GM21423 (cell line): ENCODE results near the gene RAB8A.
"Not testable (repeated sequence)": the region's sequence is repeated elsewhere in the genome, so short reads cannot be mapped to it uniquely, and the experiment has no call there.

Experiments
- ATAC-seq: cut with Tn5 transposase; IDR thresholded peaks from one replicate; pipeline ENCODE4 v1.9.1; 2021; ENCODE audit warnings: mild to moderate bottlenecking, moderate library complexity; ENCODE audit not compliant: unreplicated experiment

The RAB8A gene

DNA sequence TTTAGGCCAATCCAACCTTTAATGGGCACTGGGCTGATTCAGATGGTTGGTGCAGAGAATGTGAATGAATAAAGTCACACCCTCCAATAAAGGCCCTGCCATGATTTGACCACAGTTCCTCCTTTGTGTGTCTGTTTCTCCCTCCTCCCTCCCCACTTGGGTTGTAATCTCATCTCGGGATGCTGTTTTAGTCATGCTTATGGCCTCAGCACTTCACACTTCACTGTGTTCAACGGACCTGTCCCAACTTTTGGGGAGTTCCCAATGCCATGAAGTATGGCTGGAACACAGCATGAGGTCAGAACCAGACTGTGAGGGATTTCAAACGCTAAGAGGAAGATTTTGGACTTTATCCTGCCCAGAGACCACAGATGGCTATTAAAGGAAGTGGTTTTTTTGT, 5.6 kb upstream of the RAB8A start:
- no peak for ATAC-seq

DNA sequence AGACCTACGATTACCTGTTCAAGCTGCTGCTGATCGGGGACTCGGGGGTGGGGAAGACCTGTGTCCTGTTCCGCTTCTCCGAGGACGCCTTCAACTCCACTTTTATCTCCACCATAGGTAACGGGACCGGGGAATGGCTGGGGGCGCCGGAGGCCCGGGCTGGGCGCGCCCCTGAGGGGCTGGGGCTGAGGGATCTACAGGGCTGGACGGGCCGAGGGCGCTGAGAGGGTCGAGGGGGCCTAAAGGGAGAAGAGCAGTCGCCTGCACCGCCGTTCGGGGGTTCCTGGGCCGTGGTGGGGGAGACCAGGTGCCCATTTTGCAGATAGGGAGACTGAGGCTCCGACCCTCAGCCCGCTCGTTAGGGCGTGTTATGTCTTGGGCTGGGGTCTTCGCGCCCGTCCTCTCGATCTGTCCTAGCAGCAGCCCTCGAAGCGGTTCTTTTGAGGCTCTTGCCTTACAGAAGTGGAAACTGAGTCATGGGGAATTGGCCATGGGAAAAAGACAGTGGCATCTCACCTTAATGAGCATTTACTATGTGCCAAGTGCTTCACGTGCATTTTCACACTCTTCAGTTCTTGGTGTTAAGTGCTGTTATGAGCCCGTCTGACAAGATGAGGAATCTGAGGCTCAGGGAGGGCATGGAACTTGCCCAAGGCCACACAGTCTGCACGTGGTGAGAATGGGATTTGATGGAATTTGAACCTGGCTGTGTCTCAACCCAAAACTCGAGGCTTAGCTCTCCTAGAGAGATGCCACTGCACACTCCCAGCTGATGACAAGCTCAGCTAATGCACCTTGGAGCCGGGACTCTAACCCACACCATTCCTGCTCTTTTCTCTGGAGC, 442 bp downstream of the RAB8A start:
- no peak for ATAC-seq

DNA sequence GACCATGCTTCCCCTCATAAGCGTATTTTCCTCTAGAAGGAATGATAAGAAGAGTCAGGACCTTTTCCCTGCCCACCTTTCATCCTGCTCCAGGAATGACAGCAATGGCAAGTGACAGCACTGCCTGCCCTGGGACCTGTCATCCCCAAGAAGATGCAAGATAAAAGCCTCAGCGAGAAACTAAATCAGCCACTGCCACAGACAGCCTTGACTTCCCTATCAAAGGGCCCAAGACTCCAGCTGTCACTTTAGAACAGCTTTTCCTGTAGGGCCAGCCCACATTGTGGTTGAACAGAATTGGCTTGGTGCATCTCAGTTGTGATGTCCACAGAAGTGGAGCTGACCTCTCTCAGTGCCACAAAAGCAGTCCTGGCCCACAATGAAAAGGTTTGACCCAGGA, 1.1 kb downstream of the RAB8A start:
- ATAC-seq: no peak

DNA sequence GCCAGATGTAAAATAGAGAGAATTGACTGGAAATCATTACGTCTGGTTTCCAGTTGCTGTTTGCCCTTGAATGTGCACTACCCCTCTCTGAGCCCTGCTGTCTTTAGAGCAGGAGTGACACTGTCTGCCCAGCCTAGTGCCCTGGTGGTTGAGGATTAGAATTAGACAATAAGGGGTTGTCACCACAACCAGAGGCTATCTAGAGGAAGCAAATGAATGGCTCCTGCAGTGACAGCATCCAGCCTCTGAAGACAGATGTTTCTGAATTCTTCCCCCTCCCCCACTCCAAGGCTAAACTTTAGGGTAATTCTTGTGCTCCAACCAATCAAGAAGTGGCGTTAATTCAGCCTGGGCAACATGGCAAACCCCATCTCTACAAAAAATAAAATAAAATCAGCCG, 2.0 kb downstream of the RAB8A start:
- ATAC-seq: no peak

DNA sequence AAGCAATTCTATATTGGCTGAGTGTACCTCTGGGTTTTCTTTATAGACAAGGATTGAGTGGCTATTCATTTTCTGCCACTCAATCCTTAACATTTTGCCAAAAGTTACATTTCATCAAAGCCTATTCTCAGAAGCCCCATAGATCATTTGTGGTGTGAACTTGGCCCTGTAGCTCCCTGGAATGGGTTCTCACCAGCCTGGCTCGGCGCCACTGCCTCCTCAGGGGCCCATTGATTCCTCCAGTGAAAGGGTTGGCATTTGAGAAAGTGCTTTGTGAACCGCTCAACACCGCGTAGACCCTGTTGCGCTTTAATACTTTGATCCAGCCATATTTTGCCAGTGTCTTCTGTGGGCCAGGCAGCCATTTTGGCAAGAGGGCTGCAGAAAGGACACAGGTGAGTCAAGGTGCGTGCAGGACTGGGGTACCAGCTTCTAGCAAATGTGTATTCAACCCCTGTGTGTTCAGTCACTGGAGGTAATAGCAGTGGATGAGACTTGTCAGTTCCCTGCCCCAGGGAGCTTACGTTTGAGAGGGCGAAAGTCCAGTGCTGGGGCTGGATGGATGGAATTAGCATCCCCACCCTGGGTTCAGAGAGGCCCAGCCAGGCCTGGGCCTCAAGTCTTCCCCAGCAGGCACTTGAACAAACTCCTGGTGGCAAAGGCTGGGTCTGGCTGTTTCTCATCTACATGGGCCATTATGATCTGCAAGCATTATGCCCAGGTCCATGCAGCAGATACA, 3.8 kb downstream of the RAB8A start:
- no peak for ATAC-seq

DNA sequence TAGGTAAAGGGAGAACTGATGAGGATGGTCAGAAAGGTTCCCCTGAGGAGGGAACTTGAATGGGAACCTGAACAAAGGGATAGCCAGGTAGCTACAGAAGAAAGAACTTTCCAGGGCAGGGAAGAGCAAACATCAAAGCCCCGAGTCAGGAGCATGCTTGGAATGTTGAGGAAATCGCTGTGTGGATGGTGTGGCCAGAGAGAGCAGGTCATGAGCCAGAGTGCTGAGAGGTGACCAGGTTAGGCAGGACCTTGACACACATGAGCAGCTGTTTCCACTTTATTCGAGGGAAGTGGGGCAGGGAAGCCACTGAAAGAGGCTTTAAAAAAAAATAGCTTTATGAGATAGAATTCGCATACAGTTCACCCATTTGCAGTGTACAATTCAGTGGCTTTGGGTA, 4.4 kb downstream of the RAB8A start:
- ATAC-seq: no peak

DNA sequence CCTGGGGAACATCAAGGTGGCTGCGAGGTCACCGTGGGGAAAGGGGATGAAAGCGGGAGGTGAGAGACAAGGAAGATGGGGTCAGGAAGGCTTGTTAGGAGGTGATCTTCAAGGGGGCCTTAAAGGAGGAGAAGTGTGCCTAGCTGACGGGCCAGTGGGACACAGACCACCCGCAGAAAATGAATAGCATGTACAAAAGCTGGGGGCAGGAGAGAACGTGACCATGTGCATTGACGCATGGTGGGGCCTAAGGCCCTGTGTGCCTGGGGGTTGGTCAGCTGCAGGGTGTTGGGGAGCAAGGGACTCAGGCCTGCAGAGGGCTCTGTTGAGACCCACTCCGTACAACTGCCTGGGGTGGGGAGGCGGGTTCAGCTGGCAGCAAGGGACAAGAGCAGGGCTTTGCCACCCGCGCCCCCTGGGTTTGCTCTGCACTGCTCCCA, 5.9 kb downstream of the RAB8A start:
- ATAC-seq: no peak

DNA sequence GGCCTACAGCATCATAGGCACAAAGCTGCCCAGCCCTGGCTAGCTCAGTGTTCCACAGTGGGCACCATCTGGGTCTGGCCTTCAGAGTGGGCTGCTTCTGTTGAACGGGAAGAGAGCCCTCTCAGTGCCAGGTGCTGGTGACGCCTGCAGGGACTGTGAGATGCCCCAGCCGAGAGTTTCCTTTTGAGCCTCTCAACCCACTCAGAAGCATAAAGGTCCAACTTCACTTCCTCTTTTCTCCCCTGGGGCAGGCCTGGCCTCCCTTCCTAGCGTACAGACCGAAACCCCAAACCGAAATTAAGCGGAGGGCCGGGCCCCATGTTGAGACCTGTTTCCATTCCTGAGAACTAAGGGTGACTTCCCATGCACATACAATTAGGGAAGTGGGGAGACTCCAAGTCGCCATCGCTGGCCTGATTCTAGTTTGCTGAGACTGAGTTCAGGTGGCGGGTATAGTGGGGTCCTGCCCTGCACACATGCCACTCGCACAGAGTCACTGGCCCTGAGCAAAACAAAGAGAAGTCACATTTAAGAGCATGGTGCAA, 6.9 kb downstream of the RAB8A start:
- ATAC-seq: peak; percentile 82

DNA sequence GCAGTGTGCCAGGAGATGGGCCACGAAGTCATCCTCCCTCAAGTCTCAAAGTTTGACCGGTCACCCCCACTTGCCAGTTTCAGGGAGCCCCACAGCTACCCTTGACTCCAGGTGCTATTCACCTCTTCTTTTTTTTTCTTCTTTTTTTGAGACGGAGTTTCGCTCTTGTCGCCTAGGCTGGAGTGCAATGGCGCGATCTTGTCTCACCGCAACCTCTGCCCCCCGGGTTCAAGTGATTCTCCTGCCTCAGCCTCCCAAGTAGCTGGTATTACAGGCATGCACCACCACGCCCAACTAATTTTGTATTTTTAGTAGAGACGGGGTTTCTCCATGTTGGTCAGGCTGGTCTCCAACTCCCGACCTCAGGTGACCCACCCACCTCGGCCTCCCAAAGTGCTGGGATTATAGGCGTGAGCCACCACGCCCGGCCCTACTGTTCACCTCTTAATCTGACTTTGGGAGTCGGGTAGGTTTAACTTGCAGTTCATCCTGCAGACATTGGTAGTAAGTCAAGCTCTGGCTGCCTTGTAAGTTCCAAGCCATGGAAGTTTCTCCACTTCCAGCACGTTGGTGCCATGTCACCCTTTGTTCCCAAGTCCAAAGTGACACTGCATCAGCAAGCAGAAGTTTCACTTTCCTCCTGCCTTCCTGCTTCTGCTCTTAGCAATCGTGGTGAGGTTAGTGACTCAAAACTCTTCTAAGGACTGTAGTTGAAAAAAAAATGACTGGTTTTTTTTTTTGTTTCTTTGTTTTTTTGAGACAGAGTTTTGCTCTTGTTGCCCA, 7.6 kb downstream of the RAB8A start:
- ATAC-seq: not testable (repeated sequence)

DNA sequence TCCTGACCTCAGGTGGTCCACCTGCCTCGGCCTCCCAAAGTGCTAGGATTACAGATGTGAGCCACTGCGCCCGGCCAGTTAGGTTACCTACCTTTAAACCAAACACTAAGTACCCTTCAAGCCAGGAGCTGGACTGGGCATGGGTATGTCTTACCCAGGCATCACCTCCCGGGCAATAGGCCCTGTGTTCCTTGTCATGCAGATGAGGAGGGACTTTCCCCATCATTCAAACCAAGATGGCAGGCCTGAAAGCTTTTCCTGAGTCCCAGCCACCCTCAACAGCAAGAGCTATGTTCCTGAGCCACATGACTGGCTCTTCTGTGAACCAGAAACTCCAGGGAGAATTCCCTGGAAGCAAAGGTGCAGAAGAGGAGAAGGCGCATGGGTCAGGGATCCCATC, 9.5 kb downstream of the RAB8A start:
- ATAC-seq: no peak

DNA sequence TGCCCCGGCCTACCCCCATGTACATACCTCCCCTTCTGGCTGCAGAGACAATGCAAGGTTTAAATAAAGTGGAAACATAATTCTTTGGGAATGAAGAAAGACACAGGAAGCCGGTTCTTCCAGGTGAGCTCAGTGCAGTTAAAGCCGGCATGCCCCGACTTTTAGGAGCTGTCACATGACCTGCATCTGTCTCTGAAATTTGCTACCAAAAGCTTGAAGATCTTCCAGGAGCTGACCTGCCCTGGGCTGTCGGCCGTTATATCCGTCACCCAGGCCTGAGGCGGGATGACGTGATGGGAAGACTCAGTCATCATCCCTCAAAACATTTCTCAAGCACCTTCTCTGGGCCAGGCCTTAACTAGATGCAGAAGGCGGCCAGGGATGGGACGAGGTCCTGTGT, 10.3 kb downstream of the RAB8A start:
- no peak for ATAC-seq

DNA sequence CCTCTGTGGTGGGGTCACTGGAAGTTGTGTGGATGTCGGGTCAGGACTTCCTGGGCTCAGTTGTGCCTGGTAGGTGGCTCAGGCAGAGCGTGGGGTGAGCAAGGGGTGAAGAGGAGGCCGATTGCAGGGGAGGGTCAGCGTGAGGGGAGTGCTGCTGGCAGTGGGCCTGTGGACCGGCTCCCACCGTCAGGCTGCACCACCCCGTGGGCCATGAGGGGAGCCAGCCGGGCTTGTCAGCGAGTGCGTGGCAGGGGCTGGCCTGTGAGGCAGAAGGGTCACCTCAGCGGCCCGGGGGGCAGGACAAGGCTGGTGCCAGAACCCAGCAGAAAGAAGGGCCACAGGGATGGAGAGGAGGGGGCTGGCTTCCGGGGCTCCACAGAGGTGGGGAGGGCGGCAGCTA, 13.3 kb downstream of the RAB8A start:
- no peak for ATAC-seq

DNA sequence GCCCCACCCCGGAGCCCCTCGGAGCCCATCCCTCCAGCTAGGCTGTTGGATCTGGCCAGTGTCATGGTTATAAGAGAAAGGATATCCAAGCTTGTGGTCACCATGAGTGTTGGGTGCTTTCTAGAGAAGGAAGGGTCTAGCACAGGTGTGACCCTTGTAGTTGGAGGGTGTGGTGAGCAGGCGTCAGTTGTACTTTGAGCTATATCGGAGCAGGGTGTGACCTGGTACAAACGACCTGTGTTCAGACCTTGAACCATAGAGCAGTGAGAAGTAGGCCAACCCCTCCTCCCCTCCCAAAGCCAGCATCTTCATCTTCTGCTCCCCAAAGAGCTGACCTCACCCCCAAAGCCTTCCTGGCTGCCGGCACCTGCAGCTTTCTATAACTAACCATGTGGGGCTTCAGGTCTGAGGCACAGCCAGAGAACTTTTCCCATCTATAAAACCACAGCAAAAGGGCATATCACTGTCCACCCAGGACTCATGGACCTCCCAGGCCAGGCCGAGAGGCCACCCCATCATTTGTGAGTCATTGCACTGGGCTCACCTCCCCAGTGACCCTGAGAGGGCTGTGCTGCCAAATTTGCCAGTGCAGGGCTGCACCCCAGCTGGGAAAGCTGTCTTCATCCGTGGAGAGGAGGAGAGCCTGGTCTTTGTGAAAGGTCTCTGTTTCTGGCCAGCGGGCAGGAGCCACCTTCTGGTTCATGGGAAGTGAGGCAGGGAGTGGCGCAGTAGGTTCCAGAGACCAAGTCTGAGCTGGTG, 14.2 kb downstream of the RAB8A start:
- no peak for ATAC-seq

DNA sequence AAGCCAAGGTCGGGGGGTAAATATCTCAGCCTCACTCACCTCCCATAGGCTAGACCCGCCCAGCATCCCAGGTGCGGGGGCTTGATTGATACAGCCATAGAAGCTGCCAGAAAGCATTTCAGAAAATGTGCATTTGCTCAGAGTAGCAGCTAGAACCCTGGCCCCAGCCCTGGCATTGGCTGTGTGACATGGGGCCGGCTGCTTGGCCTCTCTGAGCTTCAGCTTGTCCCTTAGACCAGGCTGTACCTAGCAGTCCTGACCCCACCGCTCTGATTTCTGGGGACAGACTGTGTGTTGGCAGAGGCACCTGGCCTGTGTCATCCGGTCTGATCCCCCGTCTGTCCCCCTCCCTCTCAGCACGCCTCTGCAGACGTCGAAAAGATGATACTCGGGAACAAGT, 15.4 kb downstream of the RAB8A start:
- no peak for ATAC-seq

DNA sequence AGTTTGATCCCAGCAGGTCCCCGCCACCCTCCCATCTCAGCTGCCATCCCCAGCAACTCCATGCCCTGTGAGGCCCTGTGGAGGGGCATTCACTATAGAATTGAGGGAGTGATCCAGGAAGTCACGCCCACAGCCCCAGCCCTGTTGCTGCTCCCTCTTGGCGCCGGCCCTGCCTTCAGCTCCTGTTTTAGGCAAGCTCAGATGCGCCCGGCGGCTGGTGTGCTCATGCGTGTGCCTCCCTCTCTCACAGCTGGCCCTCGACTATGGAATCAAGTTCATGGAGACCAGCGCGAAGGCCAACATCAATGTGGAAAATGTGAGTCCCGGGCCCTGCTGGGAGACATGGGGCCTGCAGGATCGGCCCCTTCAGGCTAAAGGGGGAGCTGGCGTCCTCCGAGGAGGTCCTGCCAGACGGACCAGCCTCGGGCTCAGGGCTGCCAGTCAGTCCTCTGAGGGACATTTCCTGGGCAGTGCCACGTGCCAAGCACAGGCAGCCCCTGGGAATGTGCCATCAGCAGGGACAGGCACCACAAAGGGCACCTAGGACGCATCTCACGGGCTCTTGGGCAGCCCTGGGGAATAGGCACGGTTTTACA, 16.2 kb downstream of the RAB8A start:
- no peak for ATAC-seq

DNA sequence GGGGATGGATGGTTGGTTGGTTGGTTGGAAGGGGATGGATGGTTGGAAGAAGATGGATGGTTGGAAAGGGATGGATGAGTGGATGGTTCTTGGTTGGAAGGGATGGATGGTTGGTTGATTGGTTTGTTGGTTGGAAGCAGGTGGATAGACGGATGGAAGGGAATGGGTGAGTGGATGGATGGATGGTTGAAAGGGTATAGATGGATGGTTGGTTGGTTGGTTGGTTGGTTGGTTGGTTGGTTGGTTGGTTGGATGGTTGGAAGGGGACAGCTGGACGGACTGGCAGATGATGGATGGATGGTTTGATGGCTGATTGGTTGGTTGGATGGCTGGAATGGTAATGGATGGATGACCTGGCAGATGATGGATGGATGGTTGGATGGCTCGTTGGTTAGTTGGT, 20.0 kb downstream of the RAB8A start:
- ATAC-seq: no peak

DNA sequence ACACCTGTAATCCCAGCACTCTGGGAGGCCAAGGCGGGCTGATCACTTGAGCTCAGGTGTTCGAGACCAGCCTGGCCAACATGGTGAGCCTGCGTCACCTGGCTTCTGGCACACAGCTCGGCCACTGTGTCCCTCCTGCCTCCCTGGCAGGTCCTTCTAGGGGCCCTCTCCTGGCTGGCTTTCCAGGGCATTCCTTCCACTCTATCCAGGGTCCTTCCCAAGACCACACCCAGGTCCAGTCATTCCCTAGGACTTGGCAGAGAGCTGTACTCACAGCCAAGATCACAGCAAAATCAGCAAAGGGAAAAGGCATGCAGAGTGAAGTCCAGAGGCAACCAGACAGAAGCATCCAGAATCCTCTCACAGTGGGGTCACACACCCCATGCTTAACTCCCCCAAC, 22.1 kb downstream of the RAB8A start:
- ATAC-seq: no peak

DNA sequence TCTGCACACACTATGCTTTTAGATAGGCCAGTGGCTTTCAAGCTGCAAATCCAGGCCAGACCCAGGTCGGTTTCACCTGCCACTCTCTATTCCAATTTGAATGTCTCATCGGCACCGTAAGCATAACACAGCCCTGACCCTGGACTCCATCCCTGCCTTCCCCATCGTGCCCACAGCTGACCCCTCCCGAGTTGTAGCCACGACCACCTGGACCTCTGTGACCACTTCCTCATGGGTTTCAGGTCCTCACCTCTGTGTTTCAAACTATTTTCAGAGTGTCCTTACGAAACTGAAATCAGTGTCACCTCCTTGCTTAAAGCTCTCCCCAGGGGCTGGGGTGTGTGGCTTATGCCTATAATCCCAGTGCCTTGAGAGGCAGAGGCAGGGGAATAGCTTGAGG, 22.8 kb downstream of the RAB8A start:
- peak; percentile 42 for ATAC-seq

DNA sequence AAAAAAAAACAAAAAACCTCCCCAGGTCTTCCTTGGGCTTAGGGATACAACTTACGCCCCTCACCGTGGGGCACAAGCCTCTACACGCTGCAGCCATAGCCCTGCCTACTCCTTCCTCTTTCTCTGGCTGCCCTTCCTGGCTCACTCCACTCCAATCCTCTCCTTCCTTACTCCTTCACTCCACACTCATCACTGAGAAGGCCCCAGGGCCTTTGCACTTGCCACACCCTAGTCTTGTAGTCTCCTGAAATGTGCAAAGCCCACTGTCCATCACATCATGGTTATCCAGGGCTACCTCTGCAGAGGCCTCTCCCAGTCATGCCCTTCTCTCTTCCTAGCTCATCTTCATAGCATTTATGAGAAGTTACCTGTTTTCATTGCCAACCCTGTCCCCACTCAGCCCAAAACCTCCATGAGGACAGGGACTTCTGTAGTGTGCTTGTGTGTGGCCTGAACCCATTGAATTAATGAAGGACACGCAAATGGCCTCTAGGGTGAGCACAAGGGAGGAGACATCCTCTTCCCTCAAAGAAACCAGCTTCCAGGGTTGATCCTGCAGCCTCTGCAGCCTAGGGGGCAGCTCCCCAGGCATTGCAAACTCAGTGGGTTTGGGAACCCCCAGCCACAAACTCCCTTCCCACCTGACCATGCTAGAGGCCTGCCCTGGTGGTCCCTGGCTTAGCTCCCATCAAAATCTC, 23.9 kb downstream of the RAB8A start:
- ATAC-seq: no peak
